HG02981 (cell line): Measurements from ENCODE around the gene PRDM2.
"Not testable (repeated sequence)": the region's sequence is repeated elsewhere in the genome, so short reads cannot be mapped to it uniquely, and the experiment has no call there.

Experiments used
- ATAC-seq: cut with Tn5 transposase; IDR thresholded peaks from one replicate; pipeline ENCODE4 v1.9.1; 2021; ENCODE audit warnings: mild to moderate bottlenecking, moderate library complexity; ENCODE audit not compliant: unreplicated experiment

Gene PRDM2

DNA sequence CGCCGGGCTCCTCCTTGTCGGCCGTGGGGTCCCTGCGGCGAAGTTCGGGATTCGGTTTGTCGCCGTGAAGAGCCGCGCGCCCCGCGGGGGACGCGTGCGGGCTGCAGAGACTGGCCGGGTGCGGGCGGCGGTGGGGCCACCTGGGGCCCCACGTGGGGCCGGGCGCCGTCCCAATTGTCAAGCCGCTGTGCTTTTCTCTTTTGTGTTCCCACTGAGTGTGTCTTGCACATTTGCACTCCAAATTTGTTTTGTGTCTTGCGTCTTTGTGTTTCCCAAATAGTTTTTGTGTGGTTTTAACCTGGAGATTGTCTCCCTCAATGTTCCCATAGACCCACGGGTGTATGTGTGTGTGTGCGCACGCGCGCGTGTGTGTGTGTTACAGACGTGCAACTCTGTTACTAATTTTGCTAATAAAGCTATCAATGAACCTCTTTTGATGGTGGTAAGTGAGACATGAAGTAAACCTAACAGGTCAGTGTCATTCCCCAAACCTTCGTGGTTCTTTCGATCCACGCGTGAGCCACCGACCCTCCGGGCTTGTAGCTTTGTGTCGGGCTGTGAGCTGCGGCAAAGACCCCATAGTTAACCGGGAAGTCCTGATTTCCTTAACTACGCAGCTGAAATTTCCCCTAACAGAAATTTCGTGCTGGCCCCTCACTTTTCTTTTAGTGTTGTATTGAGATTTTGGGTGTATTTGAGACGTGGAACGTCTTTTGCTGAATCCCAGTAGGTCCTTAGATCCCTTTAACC, 708 bp downstream of the PRDM2 start:
- peak; percentile 34 for ATAC-seq

DNA sequence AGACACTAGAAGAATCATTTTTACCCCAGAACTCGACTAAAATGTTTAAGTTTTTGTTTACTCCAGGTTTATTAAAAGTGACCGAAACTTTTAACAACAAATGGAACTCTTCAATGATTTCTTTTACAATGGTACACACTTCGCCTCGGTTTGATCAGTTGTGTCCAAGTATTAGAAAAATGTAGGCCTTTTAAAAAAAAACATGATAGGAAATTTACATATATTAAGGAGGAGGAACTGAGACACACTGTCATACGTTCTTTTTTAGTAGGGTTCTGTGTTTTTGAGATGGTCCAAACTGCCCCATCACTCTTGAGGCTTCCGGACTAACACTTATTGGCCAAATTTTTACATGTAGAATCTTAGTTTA, 1.3 kb downstream of the PRDM2 start:
- no peak for ATAC-seq

GRCh38 chr1:13702425-13703127, 2.6 kb downstream of the PRDM2 start:
- ATAC-seq: peak; percentile 87

GRCh38 chr1:13703128-13703513, 3.1 kb downstream of the PRDM2 start:
- no peak for ATAC-seq

- no peak for ATAC-seq
These were observed 3.8 kb downstream of the PRDM2 start for GRCh38 chr1:13703558-13704490.

- no peak for ATAC-seq
These were observed 6.1 kb downstream of the PRDM2 start for GRCh38 chr1:13706046-13706445.

- ATAC-seq: no peak
These were observed 7.2 kb downstream of the PRDM2 start for GRCh38 chr1:13707164-13707563.

- ATAC-seq: no peak
These were observed 8.5 kb downstream of the PRDM2 start for GRCh38 chr1:13708380-13708982.

GRCh38 chr1:13710086-13710485, 10.1 kb downstream of the PRDM2 start:
- ATAC-seq: no peak

DNA sequence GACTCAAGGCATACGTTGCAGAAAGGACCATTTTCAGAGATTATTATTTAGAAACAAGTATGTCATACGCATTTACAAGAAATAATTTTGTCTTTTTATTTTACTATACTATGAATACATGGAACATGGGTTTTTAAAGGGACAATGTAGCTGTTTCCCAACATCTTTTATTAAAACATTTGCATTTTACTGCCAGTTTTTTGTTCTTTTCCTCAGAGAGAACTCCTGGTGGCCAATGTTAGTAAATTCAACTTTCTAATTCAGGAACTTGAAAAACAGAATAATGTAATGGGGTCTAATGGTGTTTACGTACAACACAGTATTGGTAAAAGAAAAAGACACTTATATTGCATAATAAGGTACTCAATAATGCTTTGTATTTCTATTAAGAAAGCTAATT, 14.9 kb downstream of the PRDM2 start:
- ATAC-seq: no peak

DNA sequence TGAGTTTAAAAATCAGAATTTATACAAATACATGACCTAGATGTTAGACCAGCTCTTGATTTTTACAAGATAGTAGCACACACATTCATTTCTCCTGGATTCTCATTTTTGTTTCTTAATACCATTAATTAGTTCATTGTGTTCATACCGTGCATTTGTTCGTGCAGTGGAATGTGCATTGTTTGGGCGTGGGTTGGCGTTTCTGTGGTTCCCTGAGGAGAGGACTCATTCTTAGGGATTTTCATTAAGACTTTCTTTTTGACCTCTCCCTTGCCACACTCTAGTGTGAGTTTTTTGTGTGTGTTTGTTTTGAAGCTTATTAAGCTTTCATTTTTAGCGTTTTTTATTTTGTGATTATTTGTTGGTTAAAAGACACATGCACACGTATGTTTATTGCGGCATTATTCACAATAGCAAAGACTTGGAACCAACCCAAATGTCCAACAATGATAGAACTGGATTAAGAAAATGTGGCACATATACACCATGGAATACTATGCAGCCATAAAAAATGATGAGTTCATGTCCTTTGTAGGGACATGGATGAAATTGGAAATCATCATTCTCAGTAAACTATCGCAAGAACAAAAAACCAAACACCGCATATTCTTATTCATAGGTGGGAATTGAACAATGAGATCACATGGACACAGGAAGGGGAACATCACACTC, 15.8 kb downstream of the PRDM2 start:
- ATAC-seq: not testable (repeated sequence)

GRCh38 chr1:13722808-13723360, 22.9 kb downstream of the PRDM2 start:
- ATAC-seq: no peak

DNA sequence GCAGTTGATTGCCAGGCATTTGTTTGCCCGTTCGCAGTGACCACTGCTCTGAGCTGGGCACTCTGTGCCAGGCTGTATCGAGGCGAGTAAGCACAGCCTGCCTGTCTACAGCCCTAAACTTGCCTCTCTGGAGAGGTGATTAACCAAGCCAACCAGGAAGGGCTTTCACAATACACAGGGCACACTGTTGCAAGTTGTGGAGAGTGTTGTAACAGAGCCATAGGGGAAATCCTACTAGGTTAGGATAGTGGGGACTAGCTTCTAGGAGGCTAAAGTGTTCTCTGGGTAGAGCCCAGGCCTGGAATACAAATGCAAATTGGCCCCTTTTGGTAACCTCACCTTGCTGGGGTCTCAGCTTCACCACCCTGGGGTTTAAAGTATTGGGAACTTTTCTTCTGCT, 23.8 kb downstream of the PRDM2 start:
- no peak for ATAC-seq

GRCh38 chr1:13725714-13726175, 25.8 kb downstream of the PRDM2 start:
- no peak for ATAC-seq

DNA sequence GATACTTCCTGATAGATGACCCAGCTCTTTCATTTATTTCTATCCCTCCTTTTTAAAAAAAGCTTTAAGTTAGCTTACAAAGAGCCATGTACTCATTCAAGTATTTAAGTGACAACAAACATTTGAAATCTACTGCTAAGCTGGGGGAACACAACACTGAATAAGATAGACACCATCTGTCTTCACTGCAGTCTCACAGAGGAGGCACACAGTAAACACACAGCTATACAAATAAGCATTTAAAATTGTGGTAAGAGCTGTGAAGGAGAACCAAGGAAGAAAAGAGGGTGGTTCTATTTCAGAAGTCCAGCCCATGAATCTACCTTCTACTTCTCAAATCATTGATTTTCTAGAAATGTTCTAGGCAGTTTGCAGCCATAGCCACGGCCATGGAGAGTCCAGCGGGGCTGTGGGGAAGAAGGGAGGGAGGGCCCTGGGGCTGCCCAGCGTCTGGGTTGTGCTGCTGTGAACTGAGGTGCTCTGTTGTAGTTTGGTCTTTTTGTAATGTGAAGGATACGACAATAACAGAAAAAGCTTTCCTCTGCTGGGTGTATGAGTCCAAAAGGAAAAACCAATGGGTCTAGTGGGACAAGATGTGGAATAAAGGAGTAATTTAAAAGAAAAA, 28.2 kb downstream of the PRDM2 start:
- no peak for ATAC-seq

- no peak for ATAC-seq
These were observed 30.3 kb downstream of the PRDM2 start for GRCh38 chr1:13730291-13730690.

DNA sequence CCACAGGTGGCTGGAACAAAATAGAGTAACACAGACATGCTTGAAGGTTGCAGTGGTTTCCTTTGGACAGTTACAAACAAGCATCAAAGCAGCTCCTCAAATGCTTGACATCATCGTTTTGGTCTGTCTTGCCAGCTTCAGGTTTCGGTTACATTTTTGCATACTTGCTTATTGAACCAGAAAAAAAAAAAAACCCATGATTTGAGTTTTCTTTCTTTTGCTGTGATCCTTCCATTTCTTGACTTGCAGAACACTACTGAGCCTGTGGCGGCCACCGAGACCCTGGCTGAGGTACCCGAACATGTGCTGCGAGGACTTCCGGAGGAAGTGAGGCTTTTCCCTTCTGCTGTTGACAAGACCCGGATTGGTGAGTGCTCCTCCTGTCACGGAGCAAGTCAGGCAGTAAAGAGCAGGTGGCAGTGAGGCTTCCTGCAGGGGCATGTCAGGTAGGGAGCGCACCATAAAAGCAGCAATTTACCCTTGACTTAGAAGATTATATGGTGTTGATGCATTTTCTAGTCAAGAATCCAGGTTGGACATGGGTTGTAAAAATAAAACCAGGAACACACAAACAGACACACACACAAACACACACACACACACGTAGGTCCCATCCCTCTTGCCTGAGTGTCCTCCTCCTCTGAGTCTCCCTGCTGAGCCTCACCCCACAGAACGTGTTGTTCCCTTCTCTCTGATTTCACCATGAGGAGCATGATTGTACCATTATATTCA, 30.9 kb downstream of the PRDM2 start:
- ATAC-seq: peak; percentile 92

GRCh38 chr1:13731897-13732296, 31.9 kb downstream of the PRDM2 start:
- no peak for ATAC-seq
